H1 (cell line): ENCODE results near the gene MAPRE3. TPM values are rescaled to one million over a fixed set of nuclear protein-coding genes. Genes with fewer than 3 reads are reported as not detected.

Source experiments
- CTCF ChIA-PET: fragments of 300-600 bp; sonication (Branson Sonifier 250); formaldehyde crosslinking; loops from one replicate; lab custom pipeline; 2021; ENCODE audit not compliant: partially characterized antibody; lab: Charles Lee
- POLR2A ChIA-PET: fragments of 300-600 bp; sonication (Branson Sonifier 250); formaldehyde crosslinking; loops from one replicate; lab custom pipeline; 2021; ENCODE audit warnings: inconsistent platforms; ENCODE audit not compliant: partially characterized antibody; lab: Charles Lee
- DNase-seq, 2 experiments: peaks; one replicate each; pipeline versions ENCODE4 v3.0.0 to v3.0.0-alpha.2; 2010 to 2022; ENCODE audit warnings: low spot score in 2 of 2, low read depth in 1 of 2, mixed read lengths in 1 of 2
- FAIRE-seq: peaks from 2 replicates; lab custom pipeline; 2011; peaks lifted over from hg19 to GRCh38; lab: Jason Lieb, UNC
- H2AFZ ChIP-seq: 2 replicates; pipeline ENCODE4 v1.8.1; 2012; ENCODE audit warnings: low read length, inconsistent platforms
- H2AK5ac ChIP-seq: 2 replicates; pipeline ENCODE4 v1.6.1; 2013; ENCODE audit warnings: low read depth, low read length
- H2BK120ac ChIP-seq: replicated peaks from 2 replicates; pipeline ENCODE3; 2013; ENCODE audit warnings: low read depth, low read length, inconsistent platforms
- H2BK12ac ChIP-seq: 2 replicates; pipeline ENCODE4 v1.6.1; 2013; ENCODE audit warnings: low read depth, low read length
- H2BK15ac ChIP-seq: 2 replicates; pipeline ENCODE4 v1.6.1; 2013; ENCODE audit warnings: low read length
- H2BK20ac ChIP-seq: 2 replicates; pipeline ENCODE4 v1.6.1; 2013; ENCODE audit warnings: low read length
- H2BK5ac ChIP-seq: 2 replicates; pipeline ENCODE4 v1.6.1; 2013; ENCODE audit warnings: low read depth, low read length
- H3K14ac ChIP-seq: 2 replicates; pipeline ENCODE4 v1.6.1; 2013; ENCODE audit warnings: inconsistent platforms; ENCODE audit not compliant: insufficient read length
- H3K18ac ChIP-seq: 2 replicates; pipeline ENCODE4 v1.6.1; 2013; ENCODE audit warnings: low read length; ENCODE audit errors: extremely low read depth
- H3K23ac ChIP-seq: 2 replicates; pipeline ENCODE4 v1.6.1; 2013; ENCODE audit warnings: inconsistent platforms; ENCODE audit not compliant: insufficient read length
- H3K23me2 ChIP-seq: 2 replicates; pipeline ENCODE4 v1.6.1; 2013; ENCODE audit warnings: low read depth, low read length
- H3K27ac ChIP-seq: 2 replicates; pipeline ENCODE4 v1.6.1; 2011; ENCODE audit warnings: low read depth, low read length, inconsistent platforms
- H3K27me3 ChIP-seq, 4 experiments: replicated peaks in 1 of 4; 1 replicate in 1 of 4; 2 replicates in 3 of 4; pipeline versions ENCODE4 v1.6.1 to v1.8.1; 2011 to 2013; ENCODE audit warnings: low read length in 3 of 4, mild to moderate bottlenecking in 3 of 4, inconsistent platforms in 2 of 4, mixed read lengths in 2 of 4, moderate library complexity in 1 of 4; ENCODE audit not compliant: control insufficient read depth in 3 of 4, insufficient read depth in 3 of 4; ENCODE audit errors: extremely low read depth in 1 of 4
- H3K36me3 ChIP-seq, 4 experiments: 2 replicates each; pipeline versions ENCODE4 v1.6.1 to v1.8.1; 2011 to 2013; ENCODE audit warnings: mild to moderate bottlenecking in 4 of 4, low read length in 3 of 4, moderate library complexity in 2 of 4, control low read depth in 1 of 4, inconsistent platforms in 1 of 4; ENCODE audit not compliant: insufficient read depth in 4 of 4, control insufficient read depth in 2 of 4
- H3K4ac ChIP-seq: replicated peaks from 2 replicates; pipeline ENCODE3; 2013; ENCODE audit warnings: low read length, low read depth, mixed read lengths, inconsistent platforms; ENCODE audit not compliant: insufficient read length
- H3K4me1 ChIP-seq, 4 experiments: replicated peaks in 1 of 4; 1 replicate in 1 of 4; 2 replicates in 3 of 4; pipeline versions ENCODE4 v1.6.1 to v1.8.1; 2011 to 2013; ENCODE audit warnings: low read length in 3 of 4, inconsistent platforms in 2 of 4, mixed read lengths in 1 of 4; ENCODE audit not compliant: insufficient read depth in 4 of 4, control insufficient read depth in 3 of 4
- H3K4me2 ChIP-seq, 2 experiments: 2 replicates each; pipeline versions ENCODE4 v1.6.1 to v1.8.1; 2011 to 2013; ENCODE audit warnings: low read depth in 2 of 2, low read length in 2 of 2, control low read depth in 1 of 2, inconsistent platforms in 1 of 2, mild to moderate bottlenecking in 1 of 2; ENCODE audit not compliant: insufficient read depth in 1 of 2
- H3K4me3 ChIP-seq, 4 experiments: fragments of 200-600, 300-600 bp in 1 of 4; sonication (generic), shearing (Covaris generic), sonication (Bioruptor Twin) in 1 of 4; 2 replicates each; pipeline versions ENCODE4 v1.5.1 to v1.8.1; 2011 to 2016; ENCODE audit warnings: low read length in 4 of 4, low read depth in 3 of 4, control low read depth in 2 of 4, inconsistent platforms in 2 of 4, mild to moderate bottlenecking in 2 of 4, mixed read lengths in 1 of 4, moderate library complexity in 1 of 4; ENCODE audit not compliant: insufficient read depth in 2 of 4; ENCODE audit errors: extremely low read depth in 1 of 4
- H3K56ac ChIP-seq: replicated peaks from 2 replicates; pipeline ENCODE3; 2013; ENCODE audit warnings: low read depth, mild to moderate bottlenecking, mixed read lengths, low read length, inconsistent platforms; ENCODE audit not compliant: insufficient read length
- H3K79me1 ChIP-seq: 2 replicates; pipeline ENCODE4 v1.6.1; 2013; ENCODE audit warnings: low read depth, low read length, control low read depth
- H3K79me2 ChIP-seq, 2 experiments: 2 replicates each; pipeline versions ENCODE4 v1.6.1 to v1.8.1; 2012 to 2013; ENCODE audit warnings: low read length in 2 of 2, mild to moderate bottlenecking in 2 of 2, inconsistent platforms in 1 of 2; ENCODE audit not compliant: insufficient read depth in 2 of 2, control insufficient read depth in 1 of 2
- H3K9ac ChIP-seq, 4 experiments: replicated peaks in 1 of 4; 1 replicate in 1 of 4; 2 replicates in 3 of 4; pipeline versions ENCODE4 v1.6.1 to v1.8.1; 2011 to 2013; ENCODE audit warnings: low read depth in 3 of 4, low read length in 3 of 4, control low read depth in 2 of 4, mild to moderate bottlenecking in 2 of 4, moderate library complexity in 2 of 4, inconsistent platforms in 1 of 4; ENCODE audit errors: extremely low read depth in 1 of 4
- H3K9me3 ChIP-seq, 2 experiments: 2 replicates each; pipeline versions ENCODE4 v1.6.1 to v1.8.1; 2012 to 2013; ENCODE audit warnings: mild to moderate bottlenecking in 2 of 2, moderate library complexity in 2 of 2, control low read depth in 1 of 2, inconsistent platforms in 1 of 2, low read depth in 1 of 2, low read length in 1 of 2, mixed read lengths in 1 of 2; ENCODE audit not compliant: insufficient read depth in 2 of 2
- H4K20me1 ChIP-seq, 2 experiments: replicated peaks in 1 of 2; 2 replicates each; pipeline versions ENCODE3 to v1.8.1; 2011 to 2013; ENCODE audit warnings: inconsistent platforms in 2 of 2, low read length in 2 of 2, mild to moderate bottlenecking in 1 of 2; ENCODE audit not compliant: insufficient read depth in 2 of 2, control insufficient read depth in 1 of 2
- H4K5ac ChIP-seq: 2 replicates; pipeline ENCODE4 v1.6.1; 2013; ENCODE audit warnings: low read length, low read depth, mixed read lengths, inconsistent platforms; ENCODE audit not compliant: insufficient read length
- H4K8ac ChIP-seq: 2 replicates; pipeline ENCODE4 v1.8.0; 2013; ENCODE audit warnings: mild to moderate bottlenecking, moderate library complexity, low read length, inconsistent platforms; ENCODE audit not compliant: insufficient read depth; ENCODE audit errors: extremely low read depth
- H4K91ac ChIP-seq: replicated peaks from 2 replicates; pipeline ENCODE3; 2013; ENCODE audit warnings: low read length, mixed read lengths, inconsistent platforms; ENCODE audit not compliant: insufficient read length
- BRCA1 ChIP-seq: IDR thresholded peaks from 2 replicates; pipeline ENCODE4 v1.6.1; 2012; ENCODE audit warnings: low read depth, low read length, improper control_type of control experiment
- CBX5 ChIP-seq: fragments of 300-800, 300-1000 bp; sonication (generic); IDR thresholded peaks from 2 replicates; pipeline ENCODE4 v1.7.1; 2016; ENCODE audit warnings: antibody characterized with exemption, low read length, low read depth
- EGR1 ChIP-seq: IDR thresholded peaks from 2 replicates; pipeline ENCODE4 v1.6.1; 2011; ENCODE audit warnings: low read depth, low read length, borderline replicate concordance
- PHF8 ChIP-seq: fragments of 200-600 bp; sonication (generic); conservative IDR thresholded peaks from 2 replicates; pipeline ENCODE4 v1.7.1; 2012; ENCODE audit warnings: low read depth, mild to moderate bottlenecking, inconsistent platforms, low read length, moderate library complexity
- POLR2AphosphoS5 ChIP-seq: IDR thresholded peaks from 2 replicates; pipeline ENCODE4 v1.6.1; 2011; ENCODE audit warnings: low read depth, low read length
- RNF2 ChIP-seq: fragments of 200-900, 300-1000 bp; sonication (generic); IDR thresholded peaks from 2 replicates; pipeline ENCODE4 v1.7.1; 2016; ENCODE audit warnings: borderline replicate concordance, low read depth, mild to moderate bottlenecking, antibody characterized with exemption, low read length; ENCODE audit not compliant: poor library complexity, severe bottlenecking; ENCODE audit errors: missing control alignments
- SIRT6 ChIP-seq: IDR thresholded peaks from one replicate; pipeline ENCODE4 v1.7.1; 2012; ENCODE audit warnings: low read length, inconsistent platforms
- SP4 ChIP-seq: IDR thresholded peaks from 2 replicates; pipeline ENCODE4 v1.6.1; 2012; ENCODE audit warnings: low read length, inconsistent platforms
- YY1 ChIP-seq: IDR thresholded peaks from 2 replicates; pipeline ENCODE4 v1.6.1; 2011; ENCODE audit warnings: low read depth, mild to moderate bottlenecking, low read length
- WGBS, 2 experiments: shearing (Covaris generic) in 1 of 2; methylation state at CpG; one replicate each; pipeline versions ENCODE4 v1.1.6 to v1.1.7; 2013 to 2015; ENCODE audit warnings: low lambda C conversion rate in 2 of 2, mixed read lengths in 2 of 2, inconsistent platforms in 1 of 2, low coverage in 1 of 2, missing lambda C conversion rate in 1 of 2; ENCODE audit not compliant: insufficient replicate concordance in 2 of 2, insufficient coverage in 1 of 2, insufficient read length in 1 of 2; ENCODE audit errors: extremely low coverage in 1 of 2, missing lambda C conversion rate in 1 of 2; 5-methylcytosine and 5-hydroxymethylcytosine counted together
- polyA plus RNA-seq, 7 experiments: library from polyadenylated mRNA; depleted of rRNA in 3 of 7; stranded (reverse) in 5 of 7; unstranded in 2 of 7; fragments of >200 nt in 5 of 7; fragments of 200-250 nt in 2 of 7; gene quantifications; 1 replicate in 5 of 7; 2 replicates in 1 of 7; 4 replicates in 1 of 7; pipeline versions ENCODE4 v1.2.1 to v1.2.3, GENCODE V29; 2011 to 2013; ENCODE audit warnings: missing spikeins in 2 of 7, mixed read lengths in 2 of 7
- total RNA-seq: library from RNA; stranded (reverse); fragmentation: NEBNext Ultra II Directional; extraction: Animal tissue kit (Norgen Biotek cat#: 25700); gene quantifications from 2 replicates; pipeline ENCODE4 v1.2.1, GENCODE V29; 2021
- TF ChIP-seq, protein P1 (sequence below): IDR thresholded peaks from 2 replicates; pipeline ENCODE4 v1.6.1; 2012; ENCODE audit warnings: inconsistent platforms

Gene MAPRE3
- total and polyA plus RNA-seq, 2 of the 8 experiments (the other 6 are each of a cell fraction or from before 2014, with no cell fraction given), result 4.9 to 6.6 TPM

DNA sequence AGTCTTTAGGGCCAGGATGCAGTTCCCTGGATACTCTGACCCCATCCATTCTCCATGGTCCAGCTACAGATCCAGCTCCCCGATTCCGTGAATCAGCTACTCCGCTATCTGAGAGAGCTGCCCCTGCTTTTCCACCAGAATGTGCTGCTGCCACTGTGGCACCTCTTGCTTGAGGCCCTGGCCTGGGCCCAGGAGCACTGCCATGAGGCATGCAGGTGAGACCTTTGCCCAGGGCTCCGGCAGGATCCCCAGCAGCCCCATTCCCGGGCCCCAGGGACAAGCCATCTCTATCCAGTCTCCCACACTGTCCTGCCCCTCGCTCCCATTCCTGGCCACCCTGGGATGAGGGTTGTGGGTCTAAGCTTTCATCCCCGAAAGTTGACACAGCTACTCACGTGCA, 69.8 kb downstream of the MAPRE3 start:
- no peaks in the 10 kb centered on the region for H3K79me1 ChIP-seq
- H3K9ac ChIP-seq, result no peak overlapping the region
- H3K18ac ChIP-seq, result no peak overlapping the region
- H2AK5ac ChIP-seq, result no peak overlapping the region
- H3K4me2 ChIP-seq, result no peak overlapping the region
- FAIRE-seq (no peak), DNase-seq (no peak)
- H3K4me3 ChIP-seq, result no peak overlapping the region
- H2AFZ ChIP-seq, result no peak overlapping the region
- WGBS, 2 experiments, result 97% methylated on average over 8 of the region's 8 CpGs; no CpG with 5 or more reads in 1 of the 2 experiments
- no peaks in the 10 kb centered on the region for H3K4me1 ChIP-seq
- no peaks in the 10 kb centered on the region for H3K9me3 ChIP-seq
- no peak overlapping the region for H4K91ac ChIP-seq
- POLR2A ChIA-PET, result interaction anchor here (1.0 to 6.0 kb wide), 5 partner anchors 9 to 28 kb away, joined by 3 to 42 read pairs (median 4); partner anchors contain the start of gene AGBL5
- no peak overlapping the region for H4K8ac ChIP-seq
- no peaks in the 10 kb centered on the region for H3K79me2 ChIP-seq
- H2BK20ac ChIP-seq, result no peak overlapping the region
- peaks cover 2 to 6% of the 10 kb centered on the region in 2 experiments for H4K20me1 ChIP-seq
- no peak overlapping the region for H3K56ac ChIP-seq
- no peaks in the 10 kb centered on the region for H3K23me2 ChIP-seq
- no peaks in the 10 kb centered on the region for H3K27me3 ChIP-seq
- no peak overlapping the region for H3K23ac ChIP-seq
- H2BK12ac ChIP-seq, result no peak overlapping the region
- TF ChIP-seq RNF2 (no peak), PHF8 (no peak), YY1 (no peak), CBX5 (no peak), SIRT6 (no peak), POLR2AphosphoS5 (no peak), SP4 (no peak), BRCA1 (no peak), EGR1 (no peak)
- TF ChIP-seq, protein P1, sequence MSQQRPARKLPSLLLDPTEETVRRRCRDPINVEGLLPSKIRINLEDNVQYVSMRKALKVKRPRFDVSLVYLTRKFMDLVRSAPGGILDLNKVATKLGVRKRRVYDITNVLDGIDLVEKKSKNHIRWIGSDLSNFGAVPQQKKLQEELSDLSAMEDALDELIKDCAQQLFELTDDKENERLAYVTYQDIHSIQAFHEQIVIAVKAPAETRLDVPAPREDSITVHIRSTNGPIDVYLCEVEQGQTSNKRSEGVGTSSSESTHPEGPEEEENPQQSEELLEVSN, result no peak
- TF ChIP-seq, all 59 proteins: peak for 0
- Histone ChIP-seq H4K5ac (no peak overlapping the region), H2BK15ac (no peak overlapping the region), H2BK120ac (no peak overlapping the region), H3K4ac (no peak overlapping the region), H3K27ac (no peak overlapping the region), H2BK5ac (no peak overlapping the region), H3K36me3 (peaks cover 21 to 51% (median 40%) of the 10 kb centered on the region in 4 experiments; a peak in 7 of 8 replicates), H3K14ac (no peak overlapping the region)
- CTCF ChIA-PET, result interaction anchor here (1.2 to 7.3 kb wide), 4 partner anchors 9 to 194 kb away, joined by 3 to 41 read pairs (median 3); no protein-coding TSS in a partner anchor
